Naive thymus-derived CD8-positive, alpha-beta T cell (primary cell): Measurements from ENCODE around the gene CUL3. TPM values are rescaled to one million over a fixed set of nuclear protein-coding genes. Genes with fewer than 3 reads are reported as not detected.

Experiments
- ATAC-seq, 2 donors: fragments of 150-1000 bp; cut with Tn5 transposase in 1 of 2; sonication (Bioruptor Pico), chemical (Tn5 transposase) in 1 of 2; 1 replicate in 1 of 2; 2 replicates in 1 of 2; pipeline ENCODE4 v1.10.0; 2021; ENCODE audit warnings: mild to moderate bottlenecking in 2 of 2, moderate library complexity in 2 of 2
- POLR2A ChIA-PET: fragments of 350-600 bp; sonication (Branson Sonifier 250); formaldehyde crosslinking; loops from one replicate; lab custom pipeline; 2021; ENCODE audit warnings: antibody characterized with exemption; lab: Charles Lee
- DNase-seq, 10 donors: peaks; one replicate each; pipeline versions ENCODE4 v3.0.0 to v3.0.0-alpha.2; 2020 to 2022
- H3K27ac Mint-ChIP-seq, 10 donors: one replicate each; pipeline ENCODE4 v1.8.0; 2020 to 2022; ENCODE audit warnings: mild to moderate bottlenecking in 10 of 10, mixed read lengths in 10 of 10, moderate library complexity in 4 of 10, inconsistent platforms in 1 of 10
- H3K27me3 Mint-ChIP-seq, 5 donors: one replicate each; pipeline ENCODE4 v1.8.0; 2021 to 2022; ENCODE audit warnings: mixed read lengths in 5 of 5
- H3K36me3 Mint-ChIP-seq, 3 donors: one replicate each; pipeline ENCODE4 v1.8.0; 2020 to 2022; ENCODE audit warnings: mixed read lengths in 3 of 3, mild to moderate bottlenecking in 2 of 3, inconsistent platforms in 1 of 3
- H3K4me1 Mint-ChIP-seq, 4 donors: one replicate each; pipeline ENCODE4 v1.8.0; 2021 to 2022; ENCODE audit warnings: mixed read lengths in 4 of 4
- H3K4me3 Mint-ChIP-seq, 10 donors: one replicate each; pipeline ENCODE4 v1.8.0; 2020 to 2022; ENCODE audit warnings: mild to moderate bottlenecking in 10 of 10, mixed read lengths in 10 of 10, moderate library complexity in 6 of 10, inconsistent platforms in 1 of 10
- H3K9me3 Mint-ChIP-seq, 9 donors: one replicate each; pipeline ENCODE4 v1.8.0; 2020 to 2022; ENCODE audit warnings: mixed read lengths in 9 of 9, mild to moderate bottlenecking in 3 of 9, inconsistent platforms in 1 of 9, moderate library complexity in 1 of 9
- polyA plus RNA-seq, 3 donors: library from polyadenylated mRNA; unstranded; fragments of 300-500 nt; fragmentation: Illumina TruSeq; gene quantifications; one replicate each; pipeline ENCODE4 v1.2.3, GENCODE V29; 2021
- total RNA-seq, 8 experiments: library from RNA in 2 of 8; stranded (reverse) in 2 of 8; gene quantifications; one replicate each; pipeline ENCODE4 v1.2.3 and lab custom pipeline; 2021 to 2026

Gene CUL3
- total and polyA plus RNA-seq, 5 experiments from 2014 or later, result 20.0 to 96.8 (median 57.0) TPM

GRCh38 chr2:224429441-224429810 is 155.7 kb downstream of the CUL3 start:
- H3K4me3 Mint-ChIP-seq, result no peak overlapping the region
- no peak for ATAC-seq
- H3K27me3 Mint-ChIP-seq, result peaks cover 2 to 20% (median 4%) of the 10 kb centered on the region in 5 donors
- H3K36me3 Mint-ChIP-seq, result peaks cover 0 to 8% (median 0%) of the 10 kb centered on the region in 3 donors
- H3K9me3 Mint-ChIP-seq, result peaks cover under 1 to 16% (median 7%) of the 10 kb centered on the region in 9 donors
- POLR2A ChIA-PET, result no interaction called here
- no peak overlapping the region for H3K27ac Mint-ChIP-seq
- no peaks in the 10 kb centered on the region for H3K4me1 Mint-ChIP-seq
- no peak for DNase-seq

GRCh38 chr2:224428787-224429440 is 156.2 kb downstream of the CUL3 start:
- peaks cover 2 to 19% (median 7%) of the 10 kb centered on the region in 9 donors for H3K9me3 Mint-ChIP-seq
- H3K27ac Mint-ChIP-seq, result no peak overlapping the region
- POLR2A ChIA-PET, result no interaction called here

GRCh38 chr2:224427471-224427870 is 157.7 kb downstream of the CUL3 start:
- POLR2A ChIA-PET, result no interaction called here
- Mint-ChIP-seq H3K4me3 (no peak overlapping the region), H3K4me1 (no peaks in the 10 kb centered on the region), H3K27me3 (peaks cover 2 to 12% (median 4%) of the 10 kb centered on the region in 5 donors), H3K9me3 (peaks cover 2 to 21% (median 9%) of the 10 kb centered on the region in 9 donors), H3K36me3 (peaks cover 0 to 8% (median 0%) of the 10 kb centered on the region in 3 donors), H3K27ac (no peak overlapping the region)
- DNase-seq, result no peak
- ATAC-seq, result no peak

More at GRCh38 chr2:224428787-224429440, 156.2 kb downstream of the CUL3 start:
- no peak overlapping the region for H3K4me3 Mint-ChIP-seq
- ATAC-seq (no peak), DNase-seq (no peak)
- H3K4me1 Mint-ChIP-seq, result no peaks in the 10 kb centered on the region
- H3K27me3 Mint-ChIP-seq, result peaks cover 2 to 20% (median 4%) of the 10 kb centered on the region in 5 donors
- H3K36me3 Mint-ChIP-seq, result peaks cover 0 to 8% (median 0%) of the 10 kb centered on the region in 3 donors

GRCh38 chr2:224426656-224427055 is 158.5 kb downstream of the CUL3 start:
- Mint-ChIP-seq H3K27me3 (peaks cover 1 to 12% (median 5%) of the 10 kb centered on the region in 5 donors), H3K9me3 (peaks cover 2 to 24% (median 11%) of the 10 kb centered on the region in 9 donors), H3K27ac (no peak overlapping the region), H3K4me1 (no peaks in the 10 kb centered on the region), H3K4me3 (no peak overlapping the region), H3K36me3 (peaks cover 0 to 10% (median 0%) of the 10 kb centered on the region in 3 donors)
- no peak for DNase-seq
- POLR2A ChIA-PET, result no interaction called here
- no peak for ATAC-seq

GRCh38 chr2:224421065-224421464 is 164.1 kb downstream of the CUL3 start:
- Mint-ChIP-seq H3K36me3 (peaks cover 0 to 14% (median 0%) of the 10 kb centered on the region in 3 donors), H3K27ac (no peak overlapping the region), H3K27me3 (peaks cover 0 to 8% (median 5%) of the 10 kb centered on the region in 5 donors), H3K9me3 (peaks cover 7 to 26% (median 15%) of the 10 kb centered on the region in 9 donors), H3K4me3 (no peak overlapping the region), H3K4me1 (no peaks in the 10 kb centered on the region)
- POLR2A ChIA-PET, result no interaction called here
- ATAC-seq (no peak), DNase-seq (no peak)

Other genes starting within 250 kb of the CUL3 start
- not detected for gene FAM124B, start 183.3 kb downstream of the CUL3 start, total RNA-seq
- gene FAM124B, start 183.3 kb downstream of the CUL3 start, polyA plus RNA-seq, result under 1 TPM in 2 of 3 donors, not detected in 1; 0.14 to 0.18 TPM
- not detected for gene CCDC195, start 131.0 kb upstream of the CUL3 start, total RNA-seq
- gene CCDC195, start 131.0 kb upstream of the CUL3 start, polyA plus RNA-seq, result not detected